B cell (primary cell): ENCODE data around the gene EPHB3.

ENCODE experiments used
- CTCF ChIP-seq: fragments of 200-600 bp; IDR thresholded peaks from one replicate; pipeline ENCODE4 v1.8.0; 2022; ENCODE audit warnings: antibody characterized with exemption, mild to moderate bottlenecking
- EZH2 ChIP-seq: IDR thresholded peaks from 2 replicates; pipeline ENCODE4 v1.6.1; 2012; ENCODE audit warnings: borderline replicate concordance, low read depth, mild to moderate bottlenecking, moderate library complexity, low read length; ENCODE audit not compliant: insufficient read depth, poor library complexity, severe bottlenecking

GRCh38 chr3:184542577-184542976 lies 19.0 kb upstream of the EPHB3 start:
- TF ChIP-seq CTCF (no peak), EZH2 (no peak)
